Chondrocyte (in vitro differentiated cells): ENCODE data around the gene SLC35F2. TPM values are rescaled to one million over a fixed set of nuclear protein-coding genes. Genes with fewer than 3 reads are reported as not detected.
A peak's percentile ranks its signal among the peaks of the same experiment; 100 is the strongest.

Experiments
- DNase-seq: peaks from one replicate; pipeline ENCODE4 v3.0.0; 2021; ENCODE audit warnings: mixed read lengths, low spot score
- H3K27ac Mint-ChIP-seq: one replicate; pipeline ENCODE4 v1.8.0; 2021; ENCODE audit warnings: mild to moderate bottlenecking, moderate library complexity, mixed read lengths; ENCODE audit not compliant: unreplicated experiment
- H3K27me3 Mint-ChIP-seq: 2 replicates; pipeline ENCODE4 v1.8.0; 2021; ENCODE audit warnings: low read depth, mixed read lengths
- H3K36me3 Mint-ChIP-seq: 2 replicates; pipeline ENCODE4 v1.8.0; 2021; ENCODE audit warnings: low read depth, mixed read lengths
- H3K4me1 Mint-ChIP-seq: 2 replicates; pipeline ENCODE4 v1.8.0; 2021; ENCODE audit warnings: low read depth, mild to moderate bottlenecking, mixed read lengths
- H3K4me3 Mint-ChIP-seq: one replicate; pipeline ENCODE4 v1.8.0; 2021; ENCODE audit warnings: mild to moderate bottlenecking, moderate library complexity, mixed read lengths; ENCODE audit not compliant: unreplicated experiment
- H3K9me3 Mint-ChIP-seq: 2 replicates; pipeline ENCODE4 v1.8.0; 2021; ENCODE audit warnings: low read depth, mixed read lengths
- total RNA-seq: library from RNA; stranded (reverse); gene quantifications from 3 replicates; pipeline ENCODE4 v1.2.1, GENCODE V29; 2021
- TF ChIP-seq, protein P1 (sequence below): fragments of 200-600 bp; sonication (generic); IDR thresholded peaks from 2 replicates; pipeline ENCODE4 v1.5.0; 2021; ENCODE audit warnings: antibody characterized with exemption, mild to moderate bottlenecking, moderate library complexity

Gene SLC35F2
- total RNA-seq, 1 donor from 2014 or later, result 5.6 TPM

DNA sequence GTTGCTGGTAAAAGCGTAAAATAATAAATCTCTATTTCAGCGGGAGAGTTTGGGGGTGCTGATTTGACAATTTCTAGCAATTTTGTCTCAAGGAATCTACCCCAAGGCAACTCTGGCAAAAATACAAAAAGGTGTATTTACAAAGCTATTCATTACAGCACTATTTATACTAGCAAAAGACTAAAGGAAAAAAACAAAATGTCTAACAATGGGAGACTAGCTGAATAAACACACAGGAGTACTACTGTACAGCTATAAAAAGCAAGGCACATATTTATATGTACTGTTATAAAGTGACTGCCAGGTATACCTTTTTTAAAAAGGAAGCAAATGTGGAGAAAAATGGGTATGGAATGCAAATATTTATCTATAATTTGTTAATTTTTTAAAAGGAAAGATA lies 32.7 kb downstream of the SLC35F2 start:
- TF ChIP-seq, protein P1, sequence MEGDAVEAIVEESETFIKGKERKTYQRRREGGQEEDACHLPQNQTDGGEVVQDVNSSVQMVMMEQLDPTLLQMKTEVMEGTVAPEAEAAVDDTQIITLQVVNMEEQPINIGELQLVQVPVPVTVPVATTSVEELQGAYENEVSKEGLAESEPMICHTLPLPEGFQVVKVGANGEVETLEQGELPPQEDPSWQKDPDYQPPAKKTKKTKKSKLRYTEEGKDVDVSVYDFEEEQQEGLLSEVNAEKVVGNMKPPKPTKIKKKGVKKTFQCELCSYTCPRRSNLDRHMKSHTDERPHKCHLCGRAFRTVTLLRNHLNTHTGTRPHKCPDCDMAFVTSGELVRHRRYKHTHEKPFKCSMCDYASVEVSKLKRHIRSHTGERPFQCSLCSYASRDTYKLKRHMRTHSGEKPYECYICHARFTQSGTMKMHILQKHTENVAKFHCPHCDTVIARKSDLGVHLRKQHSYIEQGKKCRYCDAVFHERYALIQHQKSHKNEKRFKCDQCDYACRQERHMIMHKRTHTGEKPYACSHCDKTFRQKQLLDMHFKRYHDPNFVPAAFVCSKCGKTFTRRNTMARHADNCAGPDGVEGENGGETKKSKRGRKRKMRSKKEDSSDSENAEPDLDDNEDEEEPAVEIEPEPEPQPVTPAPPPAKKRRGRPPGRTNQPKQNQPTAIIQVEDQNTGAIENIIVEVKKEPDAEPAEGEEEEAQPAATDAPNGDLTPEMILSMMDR, result no peak
- no peaks in the 10 kb centered on the region for H3K9me3 Mint-ChIP-seq
- H3K4me1 Mint-ChIP-seq, result peaks cover 13% of the 10 kb centered on the region
- no peaks in the 10 kb centered on the region for H3K36me3 Mint-ChIP-seq
- H3K27ac Mint-ChIP-seq, result no peak overlapping the region
- no peak for DNase-seq
- H3K4me3 Mint-ChIP-seq, result no peak overlapping the region
- no peaks in the 10 kb centered on the region for H3K27me3 Mint-ChIP-seq

DNA sequence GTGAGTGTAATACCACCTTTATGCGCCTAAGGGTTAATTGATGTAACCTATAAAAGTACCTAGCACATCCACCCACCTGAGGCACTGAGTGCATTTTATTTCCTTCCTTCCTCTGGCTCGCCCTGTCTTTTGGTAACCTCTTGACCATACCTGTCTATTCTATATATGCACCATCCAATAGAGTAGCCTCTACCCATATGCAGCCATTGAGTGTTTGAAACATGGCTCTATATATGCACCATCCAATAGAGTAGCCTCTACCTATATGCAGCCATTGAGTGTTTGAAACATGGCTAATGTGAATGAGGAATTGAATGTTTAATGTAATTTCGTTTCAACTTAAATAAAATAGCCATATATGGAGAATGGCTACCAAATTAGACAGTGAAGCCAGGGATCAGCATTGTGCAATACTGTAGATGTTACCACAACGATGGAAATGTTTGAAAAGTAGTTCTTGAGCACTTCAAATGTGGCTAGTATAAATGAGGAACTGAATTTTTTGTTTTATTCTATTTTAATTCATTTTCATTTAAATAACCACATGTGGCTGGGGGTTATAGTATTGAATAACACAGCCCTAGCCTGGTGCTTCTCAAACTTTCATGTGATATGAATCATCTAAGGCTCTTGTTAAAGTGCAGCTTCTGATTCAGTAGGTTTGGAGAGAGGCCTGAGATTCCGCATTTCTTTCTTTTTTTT lies 33.8 kb downstream of the SLC35F2 start:
- Mint-ChIP-seq H3K4me3 (no peak overlapping the region), H3K27ac (no peak overlapping the region), H3K27me3 (no peaks in the 10 kb centered on the region), H3K36me3 (no peaks in the 10 kb centered on the region), H3K4me1 (peaks cover 14% of the 10 kb centered on the region), H3K9me3 (no peaks in the 10 kb centered on the region)
- DNase-seq, result no peak
- TF ChIP-seq, protein P1, result no peak

DNA sequence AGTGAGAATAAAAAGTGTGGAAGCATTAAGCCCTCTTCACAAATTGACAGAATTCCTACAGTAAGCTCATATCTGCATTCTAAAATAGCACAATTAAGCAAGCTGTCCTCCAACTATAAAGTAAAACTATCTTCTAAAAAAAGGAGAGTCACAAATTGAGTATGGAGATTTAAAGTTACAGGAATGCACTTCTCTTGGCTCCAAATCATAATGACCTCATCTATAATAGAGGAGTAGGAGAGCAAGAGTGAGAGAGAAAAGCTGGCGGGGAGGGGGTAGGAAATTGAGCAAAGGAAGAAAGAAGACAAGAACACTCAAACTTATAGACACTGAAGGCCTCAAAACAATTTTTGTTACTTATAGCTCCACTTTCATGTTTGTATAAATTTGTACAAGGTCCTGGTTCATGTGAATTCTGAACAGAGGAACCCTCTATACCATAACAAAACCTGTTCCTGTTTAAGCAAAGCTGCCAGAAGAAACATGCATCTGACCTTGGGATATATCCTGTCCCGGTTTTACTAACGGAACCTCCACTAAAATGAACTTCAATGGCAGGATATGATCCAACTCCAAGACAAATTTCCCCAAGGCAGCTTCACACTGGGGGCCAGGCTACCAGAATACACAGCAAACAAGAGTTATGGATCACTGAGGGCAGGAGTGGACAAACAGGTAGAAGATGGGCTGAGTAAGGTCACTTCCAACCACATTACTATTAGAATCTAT lies 37.2 kb downstream of the SLC35F2 start:
- DNase-seq, result no peak
- no peaks in the 10 kb centered on the region for H3K9me3 Mint-ChIP-seq
- H3K27me3 Mint-ChIP-seq, result no peaks in the 10 kb centered on the region
- no peaks in the 10 kb centered on the region for H3K36me3 Mint-ChIP-seq
- TF ChIP-seq, protein P1, result no peak
- H3K4me1 Mint-ChIP-seq, result peaks cover 17% of the 10 kb centered on the region
- peak overlapping the region; percentile 78 for H3K27ac Mint-ChIP-seq
- H3K4me3 Mint-ChIP-seq, result no peak overlapping the region

DNA sequence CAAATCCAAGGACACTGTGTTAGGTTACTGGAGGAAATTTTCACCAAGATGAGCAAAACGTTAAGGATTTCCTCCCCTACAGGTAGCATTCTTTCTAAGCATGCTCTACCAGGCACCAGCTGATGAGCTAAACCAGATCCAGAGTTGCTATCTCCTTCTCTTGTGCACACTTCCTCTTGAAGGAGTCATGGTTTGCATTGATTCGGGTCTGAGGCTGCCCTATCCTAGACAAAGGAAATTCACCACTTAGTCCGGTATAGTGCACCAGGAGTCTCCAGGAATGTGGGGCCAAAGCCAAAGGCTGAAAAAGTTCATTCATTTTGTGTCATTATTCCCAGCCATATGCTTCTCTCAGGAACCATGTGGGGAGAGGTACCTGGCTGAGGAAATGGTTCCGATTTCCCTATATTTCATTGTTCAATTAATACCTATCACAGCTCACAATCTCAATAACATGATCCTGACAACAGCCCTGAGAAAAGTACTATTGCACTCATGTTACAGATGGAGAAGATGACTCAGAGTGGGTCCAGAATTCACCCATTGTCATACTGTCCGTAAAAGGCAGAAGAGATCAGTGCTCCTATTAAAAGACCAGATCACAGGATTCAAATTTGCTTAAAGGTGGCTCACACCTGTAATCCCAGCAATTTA lies 39.1 kb downstream of the SLC35F2 start:
- no peak overlapping the region for H3K27ac Mint-ChIP-seq
- no peaks in the 10 kb centered on the region for H3K27me3 Mint-ChIP-seq
- TF ChIP-seq, protein P1, result no peak
- peaks cover 17% of the 10 kb centered on the region for H3K4me1 Mint-ChIP-seq
- no peak for DNase-seq
- no peak overlapping the region for H3K4me3 Mint-ChIP-seq
- no peaks in the 10 kb centered on the region for H3K36me3 Mint-ChIP-seq
- no peaks in the 10 kb centered on the region for H3K9me3 Mint-ChIP-seq

DNA sequence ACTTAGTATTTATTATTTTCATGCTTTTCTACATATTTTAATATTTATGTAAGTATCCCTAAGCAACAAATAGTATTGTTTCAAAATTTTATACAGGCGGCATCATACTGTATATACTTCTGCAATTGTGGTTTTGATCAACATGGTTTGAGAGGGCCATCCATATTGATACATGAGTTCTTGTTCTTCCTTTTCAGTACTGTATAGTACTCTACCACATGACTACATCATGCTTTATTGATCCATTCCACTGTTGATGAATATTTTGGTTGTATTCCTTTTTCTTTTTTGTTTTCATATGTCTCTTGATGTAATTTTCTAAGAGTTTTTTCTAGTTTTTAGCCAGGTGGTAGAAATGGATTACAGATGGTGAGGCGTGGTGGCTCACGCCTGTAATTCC lies 40.1 kb downstream of the SLC35F2 start:
- peaks cover 17% of the 10 kb centered on the region for H3K4me1 Mint-ChIP-seq
- TF ChIP-seq, protein P1, result no peak
- H3K27me3 Mint-ChIP-seq, result no peaks in the 10 kb centered on the region
- DNase-seq, result no peak
- H3K27ac Mint-ChIP-seq, result no peak overlapping the region
- no peak overlapping the region for H3K4me3 Mint-ChIP-seq
- no peaks in the 10 kb centered on the region for H3K9me3 Mint-ChIP-seq
- no peaks in the 10 kb centered on the region for H3K36me3 Mint-ChIP-seq
